HG03045 (cell line): ENCODE measurements around the gene ZDHHC1.

ENCODE experiments used
- ATAC-seq: cut with Tn5 transposase; IDR thresholded peaks from one replicate; pipeline ENCODE4 v1.9.1; 2021; ENCODE audit warnings: mild to moderate bottlenecking, moderate library complexity; ENCODE audit not compliant: unreplicated experiment

ZDHHC1 gene

DNA sequence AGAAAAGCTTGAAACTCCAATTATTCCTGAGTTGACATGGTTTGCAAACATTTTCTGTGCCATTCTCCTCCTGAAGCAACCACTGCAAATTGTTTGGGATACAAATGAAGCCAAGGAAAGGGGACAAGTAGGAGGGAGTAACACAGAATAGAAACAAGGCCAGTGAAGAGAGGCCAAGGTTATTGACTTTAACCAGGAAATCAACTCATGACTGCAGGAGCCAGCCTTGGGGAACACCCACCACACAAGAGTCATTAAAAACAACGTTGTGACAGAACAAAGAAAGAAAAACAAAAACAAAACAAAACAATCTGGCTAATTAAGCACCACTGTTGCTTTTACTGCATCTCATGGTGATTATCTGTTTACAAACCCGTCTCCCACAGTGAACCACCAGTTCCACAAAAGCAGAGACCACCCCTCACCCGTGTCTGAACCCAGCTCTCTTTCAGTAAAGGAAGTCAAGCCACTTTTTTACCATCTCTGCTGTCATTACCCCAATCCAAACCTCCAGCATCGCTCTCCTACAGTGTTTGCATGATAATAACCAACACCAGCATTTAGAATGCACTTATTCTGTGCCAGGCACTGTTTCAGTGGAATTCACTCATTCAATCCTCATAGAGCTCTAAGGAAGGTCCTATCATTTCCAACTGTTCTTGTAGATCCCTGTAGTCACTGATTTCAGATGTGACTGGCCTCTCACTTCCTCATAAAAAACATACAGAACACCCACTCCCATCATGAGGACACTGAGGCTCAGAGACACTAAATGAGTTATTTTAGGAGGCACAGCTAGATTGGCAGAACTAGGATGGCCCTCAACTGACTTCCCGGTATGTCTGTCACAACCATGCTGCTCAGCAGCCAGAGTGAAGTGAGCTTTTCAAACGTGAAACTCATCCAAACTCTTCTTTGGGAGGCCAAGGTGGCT is 2.0 kb downstream of the ZDHHC1 start:
- ATAC-seq: no peak

DNA sequence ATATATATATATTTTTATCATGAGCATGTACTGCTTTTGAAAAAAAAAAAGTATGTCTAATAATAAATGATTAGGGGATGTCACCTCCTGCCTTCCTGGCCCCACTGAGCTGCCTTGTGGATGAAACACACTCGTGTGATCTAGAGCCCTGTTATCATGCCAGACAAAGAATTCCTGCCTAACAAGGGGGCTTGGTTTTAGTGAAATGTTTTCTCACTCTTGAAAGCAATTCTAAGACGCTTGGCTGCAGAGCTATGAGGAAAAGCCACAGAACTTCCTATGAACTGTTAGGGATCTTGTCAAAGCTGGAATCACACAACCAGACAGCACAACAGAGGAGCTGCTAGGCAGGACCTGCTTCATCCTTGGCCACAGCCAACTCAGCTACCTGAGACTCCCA is 4.0 kb downstream of the ZDHHC1 start:
- no peak for ATAC-seq

GRCh38 chr16:67411339-67411738 is 4.9 kb downstream of the ZDHHC1 start:
- no peak for ATAC-seq

DNA sequence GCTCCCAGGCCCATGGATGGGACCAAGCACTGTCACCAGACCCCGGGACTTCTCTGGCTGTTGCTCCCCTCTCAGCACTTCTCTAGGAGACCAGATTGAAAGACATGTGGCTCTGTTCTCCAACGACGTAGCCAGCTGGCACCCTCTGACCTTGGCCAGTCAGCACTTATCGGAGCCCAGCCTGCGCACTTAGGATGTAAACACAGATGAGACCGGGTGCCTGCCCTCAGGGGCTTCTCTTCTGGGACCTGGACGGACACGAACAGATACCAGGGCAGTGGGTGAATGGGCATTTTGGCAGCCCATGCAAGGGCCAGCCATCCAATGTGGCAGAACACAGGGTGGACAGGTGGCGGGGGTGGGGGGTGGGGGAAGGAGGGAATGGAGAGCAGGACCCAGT is 6.6 kb downstream of the ZDHHC1 start:
- ATAC-seq: no peak

GRCh38 chr16:67407788-67408452 is 8.4 kb downstream of the ZDHHC1 start:
- no peak for ATAC-seq

GRCh38 chr16:67407176-67407787 is 9.0 kb downstream of the ZDHHC1 start:
- no peak for ATAC-seq

DNA sequence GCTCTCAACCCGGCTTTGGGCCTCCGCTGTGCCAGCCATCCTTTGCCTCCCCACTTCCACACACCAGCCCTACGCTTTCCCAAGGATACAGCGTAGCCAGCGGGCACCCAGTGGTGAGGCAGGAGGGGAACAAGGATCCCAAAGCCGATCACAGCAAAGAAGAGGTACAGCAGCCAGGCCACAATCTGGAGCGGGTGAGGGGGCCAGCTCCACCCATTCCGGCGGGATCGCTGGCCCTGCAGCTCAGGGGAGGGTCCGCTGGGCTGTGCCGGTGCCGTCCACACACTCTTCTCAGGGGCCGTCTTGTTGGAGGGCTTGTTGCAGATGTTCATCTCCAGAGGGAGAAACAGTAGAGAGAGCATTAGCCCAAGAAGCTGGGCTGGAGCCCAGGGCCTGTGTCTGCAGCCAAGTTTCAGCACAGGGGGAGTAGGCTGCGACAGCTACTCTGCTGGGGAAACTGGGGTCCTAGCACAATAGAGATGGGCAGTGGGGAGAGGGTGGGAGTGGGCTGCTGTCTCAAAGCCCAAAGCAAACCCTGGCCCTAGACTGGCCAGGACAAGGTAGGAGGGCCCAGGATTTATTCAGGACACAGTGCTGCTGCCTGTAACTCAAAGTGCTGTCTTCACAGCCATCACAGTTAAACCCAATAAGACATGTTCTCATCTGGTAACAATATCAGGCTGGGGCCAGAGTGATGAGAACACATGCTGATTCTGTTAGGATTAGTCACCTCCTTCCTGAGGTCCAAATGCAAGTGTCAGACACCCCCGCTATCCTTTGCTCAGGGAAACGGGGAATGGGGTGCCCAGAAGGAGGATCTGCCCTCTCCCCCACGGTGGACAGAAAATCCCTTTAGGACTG is 9.9 kb downstream of the ZDHHC1 start:
- ATAC-seq: no peak

DNA sequence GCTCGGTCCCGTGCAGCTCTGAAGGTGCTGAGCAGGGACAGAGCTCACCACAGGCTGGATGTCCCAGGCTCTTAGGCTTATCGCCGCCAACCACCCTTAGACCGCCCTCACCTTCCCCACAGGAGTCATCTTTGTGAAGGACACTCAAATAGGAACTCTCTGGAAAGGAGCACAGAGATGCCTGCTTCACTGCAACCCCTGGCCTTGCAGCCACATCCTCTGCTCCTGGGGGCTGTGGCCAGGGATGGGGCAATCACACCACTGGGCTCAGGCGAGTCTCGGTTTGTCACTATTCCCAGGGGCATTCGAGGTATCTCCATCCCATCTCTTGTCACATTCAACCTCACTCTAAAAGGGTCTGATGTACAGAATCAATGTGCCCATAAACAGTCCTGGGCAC is 10.9 kb downstream of the ZDHHC1 start:
- no peak for ATAC-seq

DNA sequence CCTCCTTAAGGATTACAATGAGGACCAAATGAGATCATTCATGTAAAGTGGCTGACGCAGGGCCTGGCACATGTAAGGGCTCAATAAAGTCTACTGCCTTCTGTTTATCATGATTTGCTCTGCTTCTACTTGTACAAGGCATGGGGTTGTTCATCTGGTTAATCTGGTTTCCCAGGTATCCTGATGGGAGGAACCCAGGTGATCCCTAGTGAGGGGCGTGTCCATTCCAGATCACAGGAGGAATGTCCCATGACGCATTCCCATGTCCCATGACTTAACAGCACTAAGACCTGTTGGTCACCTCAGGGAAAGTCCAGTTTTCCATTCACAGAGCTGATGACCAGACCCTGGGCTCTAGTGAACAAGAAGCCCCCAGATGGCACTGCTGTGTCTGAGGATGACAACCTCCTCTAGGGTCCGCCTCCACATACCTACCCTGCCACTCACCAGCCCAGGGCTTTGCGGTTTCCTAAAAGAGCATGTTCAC is 11.5 kb downstream of the ZDHHC1 start:
- ATAC-seq: no peak

DNA sequence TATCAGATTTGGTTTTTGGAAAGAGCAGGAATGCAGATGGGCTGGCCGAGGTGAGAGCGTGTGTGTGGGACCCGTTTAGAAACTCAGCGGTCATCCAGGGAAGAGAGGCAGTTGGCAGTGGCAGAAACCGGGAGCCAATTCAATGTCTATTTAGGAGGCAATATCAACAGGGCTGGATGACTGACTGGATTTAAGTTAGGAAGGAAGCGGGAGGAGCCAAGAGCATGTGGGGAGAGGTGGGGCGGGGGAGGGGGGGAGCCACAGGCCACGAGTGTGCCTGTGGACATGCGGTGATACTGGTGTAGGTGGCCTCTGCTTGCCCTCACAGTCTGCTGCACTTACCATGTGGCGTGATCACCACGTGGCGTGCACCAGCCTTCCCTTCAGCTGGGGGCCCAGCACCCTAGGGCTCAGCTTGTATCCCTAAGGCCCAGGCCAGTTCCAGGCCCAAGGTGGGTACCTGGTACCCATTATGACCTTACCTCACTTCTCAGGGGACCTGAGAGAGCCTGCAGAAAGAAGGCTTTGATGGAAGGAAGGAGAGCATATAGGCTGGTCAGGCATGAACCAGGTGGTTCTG is 12.2 kb downstream of the ZDHHC1 start:
- ATAC-seq: no peak

- no peak for ATAC-seq
Observed at GRCh38 chr16:67400901-67401300, 15.4 kb downstream of the ZDHHC1 start.

GRCh38 chr16:67399749-67400704 is 16.2 kb downstream of the ZDHHC1 start:
- no peak for ATAC-seq

GRCh38 chr16:67399218-67399733 is 17.0 kb downstream of the ZDHHC1 start:
- ATAC-seq: no peak

DNA sequence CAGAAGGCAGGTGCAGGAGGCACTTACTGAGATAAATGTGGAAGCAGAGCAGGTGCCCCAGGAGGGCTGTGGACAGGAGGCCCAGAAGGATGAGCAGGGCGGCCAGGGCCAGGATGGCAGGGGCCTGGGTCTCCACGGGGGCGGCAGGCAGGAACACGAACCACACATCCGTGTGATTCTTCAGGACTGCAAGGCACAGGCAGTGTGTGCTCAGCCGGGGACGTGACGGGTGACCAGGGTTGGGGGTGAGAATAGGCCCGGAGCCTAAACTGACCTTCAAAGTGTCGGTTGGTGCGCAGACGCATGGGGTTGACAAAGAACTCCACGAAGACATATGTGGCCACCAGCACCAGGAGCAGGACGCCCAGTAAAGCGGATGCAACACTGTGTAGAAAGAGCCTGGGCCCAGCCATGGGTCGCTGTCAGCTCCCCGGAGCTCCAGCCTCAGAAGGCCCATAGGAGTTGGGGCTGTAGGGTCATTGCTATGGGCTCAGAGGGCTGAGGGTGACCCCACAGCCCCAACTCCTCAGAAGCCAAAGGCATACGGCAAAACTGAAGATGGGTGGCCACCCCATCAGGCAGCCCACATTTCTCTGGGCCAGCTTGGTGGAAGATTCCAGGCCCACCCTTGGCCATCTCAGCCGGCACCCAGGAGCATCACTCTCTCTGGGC is 17.6 kb downstream of the ZDHHC1 start:
- ATAC-seq: no peak

GRCh38 chr16:67397812-67398545 is 18.3 kb downstream of the ZDHHC1 start:
- no peak for ATAC-seq

- ATAC-seq: no peak
Observed at GRCh38 chr16:67397036-67397801, 19.1 kb downstream of the ZDHHC1 start.
